B cell (primary cell): ENCODE data around the gene LYPLAL1.

ENCODE experiments used
- CTCF ChIP-seq: fragments of 200-600 bp; IDR thresholded peaks from one replicate; pipeline ENCODE4 v1.8.0; 2022; ENCODE audit warnings: antibody characterized with exemption, mild to moderate bottlenecking
- EZH2 ChIP-seq: IDR thresholded peaks from 2 replicates; pipeline ENCODE4 v1.6.1; 2012; ENCODE audit warnings: borderline replicate concordance, low read depth, mild to moderate bottlenecking, moderate library complexity, low read length; ENCODE audit not compliant: insufficient read depth, poor library complexity, severe bottlenecking

- no peak for TF ChIP-seq CTCF
- no peak for TF ChIP-seq EZH2
Measured at GRCh38 chr1:219160967-219161366, 12.7 kb upstream of the LYPLAL1 start.
